ENCODE results near the gene TAB2.

The TAB2 gene

DNA sequence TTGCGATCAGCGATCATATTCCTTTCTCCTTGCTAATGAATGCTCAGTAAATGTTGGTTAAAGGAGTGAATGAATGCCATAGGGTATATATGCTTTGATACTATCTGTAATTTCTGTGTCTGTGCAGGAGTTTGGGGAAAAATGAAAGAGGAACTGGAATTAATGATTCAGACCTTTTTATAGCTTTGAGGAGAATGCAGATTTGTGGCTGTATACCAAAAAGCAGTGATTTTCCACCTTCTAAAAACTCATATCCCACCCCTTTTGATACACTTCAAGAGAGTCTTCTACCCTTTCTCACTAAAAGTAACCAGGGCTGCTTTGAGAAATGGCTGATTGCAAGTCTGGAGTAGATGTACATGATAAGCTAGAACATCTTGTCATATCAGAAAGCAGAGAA lies 56.0 kb downstream of the TAB2 start:
- no peak for DNase-seq

DNA sequence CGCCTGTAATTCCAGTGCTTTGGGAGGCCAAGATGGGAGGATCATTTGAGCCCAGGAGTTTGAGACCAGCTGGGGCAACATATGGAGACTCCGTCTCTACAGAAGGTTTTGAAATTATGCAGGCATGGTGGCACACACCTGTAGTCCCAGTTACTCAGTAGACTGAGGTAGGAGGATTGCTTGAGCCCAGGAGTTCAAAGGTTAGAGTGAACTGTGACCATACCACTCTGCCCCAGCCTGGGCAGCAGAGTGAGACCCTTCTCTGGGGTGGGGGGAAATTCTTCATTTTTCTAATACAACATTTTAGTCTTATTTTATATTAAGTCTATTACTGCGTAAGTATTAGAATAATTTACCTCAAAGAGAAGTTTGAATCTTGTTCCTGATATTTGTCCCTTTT lies 62.5 kb downstream of the TAB2 start:
- no peak for DNase-seq

DNA sequence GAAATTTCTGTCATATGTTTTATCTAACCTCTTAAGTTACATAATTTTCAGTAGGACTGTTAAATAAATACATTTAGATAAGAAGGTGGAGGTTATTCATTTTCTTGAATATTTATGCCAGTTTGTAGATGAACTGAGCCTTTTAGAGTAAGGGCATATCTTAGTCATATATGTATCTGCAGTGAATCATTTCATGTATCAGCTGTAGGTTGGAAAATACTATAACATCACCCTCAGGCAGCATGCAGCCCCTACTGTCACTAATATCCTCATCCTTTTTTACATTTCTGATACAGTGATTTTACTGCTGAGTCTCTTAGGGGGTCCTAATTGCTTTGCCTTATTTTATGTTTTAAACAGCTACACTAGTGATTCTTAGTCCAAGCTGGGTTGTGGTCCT lies 63.0 kb downstream of the TAB2 start:
- DNase-seq: no peak

DNA sequence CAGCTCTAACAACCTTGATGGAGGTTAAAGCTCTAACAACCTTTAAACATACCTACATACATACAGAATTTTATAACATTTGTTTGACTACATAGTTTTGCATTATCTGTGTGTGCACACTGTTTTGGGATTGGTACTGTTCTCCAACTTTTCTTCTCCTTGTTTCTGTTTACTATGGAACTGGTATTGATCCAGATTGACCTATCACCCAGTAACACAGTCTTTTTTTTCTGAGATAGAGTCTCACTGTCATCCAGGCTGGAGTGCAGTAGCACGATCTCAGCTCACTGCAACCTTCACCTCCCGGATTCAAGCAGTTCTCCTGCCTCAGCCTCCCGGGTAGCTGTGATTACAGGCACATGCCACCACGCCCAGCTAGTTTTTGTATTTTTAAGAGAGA lies 65.9 kb downstream of the TAB2 start:
- DNase-seq: no peak

DNA sequence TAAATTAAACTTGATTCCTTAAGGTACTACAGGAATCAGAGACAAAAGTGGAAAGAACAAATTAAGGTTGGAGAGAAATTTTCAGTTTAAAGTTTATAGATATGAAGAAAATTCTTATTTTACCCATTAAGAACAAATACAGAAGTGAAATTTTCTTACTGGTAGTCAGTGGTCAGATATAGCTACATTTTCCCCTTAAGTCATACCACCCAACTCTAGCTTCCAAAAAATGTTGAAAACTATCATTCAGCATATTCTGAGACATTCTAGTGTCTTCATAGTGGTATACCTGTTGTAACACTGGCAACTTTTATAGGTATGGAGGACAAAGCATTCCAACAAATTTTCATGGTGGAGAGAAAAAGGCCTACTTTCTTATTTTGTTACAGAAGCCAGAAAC lies 67.0 kb downstream of the TAB2 start:
- DNase-seq: no peak

DNA sequence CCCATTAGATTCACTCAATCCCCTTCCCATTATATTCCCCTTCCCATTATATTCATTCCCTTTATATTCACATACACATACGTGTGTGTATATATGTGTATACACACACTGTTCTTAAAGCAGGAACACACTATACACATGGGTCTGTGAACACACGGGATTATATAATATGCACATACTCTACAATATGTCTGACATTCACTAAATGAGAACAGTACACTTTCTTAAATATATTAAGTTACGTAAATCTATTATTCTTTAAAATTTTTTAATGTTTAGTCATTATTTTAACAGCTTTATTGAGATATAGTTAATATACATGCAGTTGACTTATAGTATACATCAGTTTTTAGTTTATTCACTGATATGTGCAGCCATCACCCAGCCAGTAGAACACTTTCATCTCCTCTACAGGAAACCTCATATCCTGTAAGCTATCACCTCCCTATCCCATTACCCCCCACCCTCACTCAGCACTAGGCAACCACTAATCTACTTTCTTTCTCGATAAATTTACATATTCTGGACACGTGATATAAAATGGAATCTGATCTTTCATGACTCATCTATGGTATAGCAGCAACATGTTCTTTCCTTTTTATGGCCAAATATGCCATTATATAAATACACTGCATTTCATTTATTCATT lies 68.6 kb downstream of the TAB2 start:
- no peak for DNase-seq

DNA sequence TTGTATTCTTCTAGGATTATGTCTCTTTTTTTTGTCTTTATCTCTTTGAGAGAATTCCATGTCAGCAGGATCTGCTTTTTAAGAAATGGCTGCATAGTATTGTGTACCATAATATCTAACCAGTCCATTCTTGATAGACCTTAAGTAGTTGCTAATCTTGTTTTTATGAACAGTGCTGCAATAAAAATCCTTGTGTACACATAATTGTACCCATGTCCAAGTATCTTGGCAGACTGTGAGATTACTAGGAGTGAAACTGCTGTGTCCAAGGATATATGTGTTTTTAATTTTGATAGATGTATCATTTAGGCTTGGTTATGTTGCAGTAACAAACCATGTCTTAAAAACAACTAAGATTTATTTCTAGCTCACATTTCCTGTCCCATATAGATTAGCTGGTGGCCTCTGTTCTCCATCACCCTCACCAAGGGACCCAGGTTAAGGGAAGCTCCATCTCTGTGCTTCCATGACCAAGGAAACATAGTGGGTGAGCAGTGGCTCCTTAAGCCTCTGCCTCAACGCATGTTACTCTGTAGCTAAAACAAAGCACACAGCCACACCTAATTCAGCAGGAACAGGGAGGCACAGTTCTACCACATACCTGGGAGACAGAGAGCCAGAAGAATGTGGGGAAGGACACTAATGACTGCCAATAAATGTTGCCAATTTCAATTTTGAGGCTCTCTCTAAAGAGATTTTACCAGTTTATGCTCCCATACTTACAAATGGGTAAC lies 70.4 kb downstream of the TAB2 start:
- DNase-seq: no peak

DNA sequence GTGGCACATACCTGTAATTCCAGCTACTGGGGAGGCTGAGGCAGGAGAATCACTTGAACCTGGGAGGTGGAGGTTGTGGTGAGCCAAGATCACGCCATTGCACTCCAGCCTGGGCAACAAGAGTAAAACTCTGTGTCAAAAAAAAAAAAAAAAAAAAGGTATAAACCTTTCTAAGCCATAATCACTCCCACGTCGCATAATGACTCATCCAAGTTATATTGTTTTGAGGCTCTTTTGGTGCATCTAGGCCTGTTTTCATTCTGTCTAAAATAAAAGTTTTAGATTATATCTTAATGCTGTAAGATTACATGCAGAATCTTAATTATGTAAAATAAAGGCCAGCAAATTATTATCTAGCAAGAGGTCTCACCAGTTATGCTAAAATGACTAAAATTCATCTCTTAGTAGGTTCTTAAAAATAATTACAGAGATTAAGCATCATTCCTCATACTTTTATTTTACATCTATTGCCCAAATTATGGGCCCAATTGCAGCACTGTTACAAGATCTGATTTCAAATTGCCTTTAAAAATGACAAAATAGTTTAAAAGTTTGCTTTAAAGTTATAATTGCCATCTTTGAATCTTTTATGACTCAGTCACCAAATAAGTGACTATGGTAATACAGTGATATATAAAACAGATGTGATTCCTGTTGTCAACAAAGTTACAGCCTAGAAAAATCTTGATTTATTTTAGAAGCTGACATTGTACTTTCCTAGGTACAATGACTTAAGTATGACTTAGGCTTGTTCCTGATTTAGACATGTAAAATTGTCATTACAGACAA lies 72.2 kb downstream of the TAB2 start:
- no peak for DNase-seq

DNA sequence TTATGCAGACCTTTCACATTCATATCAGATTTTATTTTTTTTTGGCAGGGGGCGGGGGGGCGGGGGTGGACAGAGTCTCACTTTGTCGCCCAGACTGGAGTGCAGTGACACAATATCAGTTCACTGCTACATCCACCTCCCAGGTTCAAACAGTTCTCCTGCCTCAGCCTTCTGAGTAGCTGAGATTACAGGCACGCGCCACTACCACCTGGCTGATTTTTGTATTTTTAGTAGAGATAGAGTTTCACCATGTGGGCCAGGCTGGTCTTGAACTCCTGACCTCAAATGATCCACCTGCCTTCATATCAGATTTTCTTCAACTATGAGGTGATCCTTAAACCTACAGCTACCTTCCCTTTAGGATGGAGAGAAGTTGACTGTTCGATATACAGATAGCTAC lies 74.6 kb downstream of the TAB2 start:
- DNase-seq: no peak

DNA sequence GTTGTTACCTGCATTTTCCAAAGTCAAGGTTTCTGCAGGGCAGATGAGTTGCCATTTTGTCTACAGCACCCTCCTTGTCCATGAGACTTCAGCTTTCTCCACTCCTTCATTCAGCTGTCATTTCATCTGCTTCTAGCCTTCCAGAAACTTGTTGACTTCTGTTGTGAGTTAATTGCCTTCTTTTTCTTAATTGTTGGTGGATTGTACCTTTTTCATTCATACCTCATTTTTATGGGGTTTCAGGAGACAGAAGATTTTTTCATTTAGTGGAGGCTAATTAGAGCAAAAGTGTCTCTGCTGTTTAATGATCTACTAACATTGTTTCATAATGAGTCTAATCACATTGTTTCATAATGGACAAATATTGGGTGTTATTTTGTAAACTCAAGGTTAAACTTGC lies 75.0 kb downstream of the TAB2 start:
- no peak for DNase-seq

DNA sequence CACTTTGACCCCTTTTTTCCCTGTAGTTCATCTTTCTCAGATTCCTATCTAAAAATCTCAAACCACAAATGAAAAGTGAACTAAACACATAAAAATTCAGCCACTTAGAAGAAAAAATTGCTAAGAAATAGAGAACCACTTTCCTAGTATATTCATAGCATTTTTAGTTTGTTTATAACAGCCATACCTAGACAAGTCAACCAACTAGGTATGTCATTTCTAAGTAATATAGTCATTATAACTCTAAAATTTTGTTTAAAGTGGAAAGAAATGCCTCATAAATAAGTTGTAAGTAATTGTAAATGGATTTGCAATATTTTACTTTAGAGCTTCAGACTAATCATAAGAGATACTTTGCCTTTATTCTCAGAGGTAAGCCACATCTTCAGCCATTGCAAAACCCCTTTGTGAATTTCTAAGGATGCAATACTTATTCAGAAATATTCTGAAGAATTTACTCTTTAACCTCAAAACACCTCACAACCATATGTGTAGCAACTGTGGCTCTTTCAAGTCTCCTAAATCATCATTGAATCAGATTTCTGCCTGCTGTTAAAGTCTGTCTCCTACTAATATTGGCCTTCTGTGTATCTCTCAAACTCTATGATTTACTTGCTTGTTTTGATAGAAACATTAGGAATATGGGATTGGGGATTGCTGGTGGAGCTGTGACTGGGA lies 75.6 kb downstream of the TAB2 start:
- DNase-seq: no peak

DNA sequence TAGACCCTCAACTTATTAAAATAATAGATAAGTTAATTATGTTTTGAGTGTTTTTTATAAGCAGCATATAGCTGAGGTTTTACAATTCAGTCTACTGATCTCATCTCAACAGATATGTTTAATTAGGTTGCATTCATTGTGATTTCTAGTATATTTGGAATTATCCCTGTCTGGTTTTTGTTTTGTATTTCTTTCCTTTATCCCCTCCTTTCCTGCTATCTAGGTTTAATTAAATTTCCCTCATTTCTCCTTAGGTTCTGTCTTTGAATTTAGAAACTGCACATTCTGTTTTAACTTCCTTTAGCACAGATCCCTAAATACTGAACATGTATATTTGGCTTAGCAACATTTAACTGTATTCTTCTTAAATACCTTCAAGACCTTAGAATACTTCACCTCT lies 77.7 kb downstream of the TAB2 start:
- DNase-seq: no peak

DNA sequence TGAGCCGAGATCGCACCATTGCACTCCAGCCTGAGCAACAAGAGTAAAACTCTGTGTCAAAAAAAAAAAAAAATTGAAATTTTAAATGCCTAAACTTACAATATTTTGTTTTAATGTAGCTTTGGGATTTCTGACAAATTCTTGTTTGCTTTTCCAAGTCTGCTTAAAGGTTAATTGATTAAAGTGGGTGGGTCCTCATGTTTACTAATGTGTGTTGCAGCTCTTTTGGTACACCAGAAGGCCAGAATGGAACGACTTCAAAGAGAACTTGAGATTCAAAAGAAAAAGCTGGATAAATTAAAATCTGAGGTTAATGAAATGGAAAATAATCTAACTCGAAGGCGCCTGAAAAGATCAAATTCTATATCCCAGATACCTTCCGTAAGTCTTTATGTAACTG lies 79.9 kb downstream of the TAB2 start:
- DNase-seq: no peak

DNA sequence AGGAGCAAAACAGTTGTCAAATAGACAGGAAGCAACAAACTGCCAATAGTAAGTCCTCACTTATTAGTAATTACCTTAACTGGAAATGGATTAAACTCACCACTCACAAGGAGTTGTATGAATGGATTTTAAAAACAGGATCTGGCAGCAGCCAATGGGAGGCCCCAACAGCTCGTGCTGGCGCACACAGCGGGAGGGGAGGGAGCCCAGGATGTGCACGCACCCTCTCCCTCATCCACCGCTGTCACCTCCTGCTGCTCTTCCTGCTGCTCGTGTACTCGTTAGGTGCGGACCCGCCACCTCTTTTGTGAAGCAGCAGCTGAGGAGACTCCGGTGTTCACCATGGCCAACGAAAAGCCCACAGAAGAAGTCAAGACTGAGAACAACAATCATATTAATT lies 82.5 kb downstream of the TAB2 start, which contains the start of gene SUMO4:
Gene SUMO4 (plus strand): TSS at position 213 of the 400 bp plus-strand sequence. CDS start 130 bp downstream, at position 343.
- DNase-seq: no peak

DNA sequence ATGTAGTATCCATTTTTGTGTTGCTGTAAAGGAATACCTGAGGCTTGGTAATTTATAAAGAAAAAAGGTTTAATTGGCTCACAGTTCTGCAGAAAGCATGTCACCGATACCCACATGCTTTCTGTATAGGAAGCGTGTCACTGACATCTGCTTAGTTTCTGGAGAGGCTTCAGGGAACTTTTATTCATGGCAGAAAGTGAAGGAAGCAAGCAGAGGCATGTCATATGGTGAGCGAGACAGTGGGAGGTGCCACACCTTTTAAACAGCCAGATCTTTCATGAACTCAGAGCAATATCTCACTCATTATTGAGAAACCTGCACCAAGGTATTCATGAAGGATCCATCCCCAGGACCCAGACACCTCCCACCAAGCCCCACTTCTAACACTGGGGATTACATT lies 86.0 kb downstream of the TAB2 start:
- no peak for DNase-seq

DNA sequence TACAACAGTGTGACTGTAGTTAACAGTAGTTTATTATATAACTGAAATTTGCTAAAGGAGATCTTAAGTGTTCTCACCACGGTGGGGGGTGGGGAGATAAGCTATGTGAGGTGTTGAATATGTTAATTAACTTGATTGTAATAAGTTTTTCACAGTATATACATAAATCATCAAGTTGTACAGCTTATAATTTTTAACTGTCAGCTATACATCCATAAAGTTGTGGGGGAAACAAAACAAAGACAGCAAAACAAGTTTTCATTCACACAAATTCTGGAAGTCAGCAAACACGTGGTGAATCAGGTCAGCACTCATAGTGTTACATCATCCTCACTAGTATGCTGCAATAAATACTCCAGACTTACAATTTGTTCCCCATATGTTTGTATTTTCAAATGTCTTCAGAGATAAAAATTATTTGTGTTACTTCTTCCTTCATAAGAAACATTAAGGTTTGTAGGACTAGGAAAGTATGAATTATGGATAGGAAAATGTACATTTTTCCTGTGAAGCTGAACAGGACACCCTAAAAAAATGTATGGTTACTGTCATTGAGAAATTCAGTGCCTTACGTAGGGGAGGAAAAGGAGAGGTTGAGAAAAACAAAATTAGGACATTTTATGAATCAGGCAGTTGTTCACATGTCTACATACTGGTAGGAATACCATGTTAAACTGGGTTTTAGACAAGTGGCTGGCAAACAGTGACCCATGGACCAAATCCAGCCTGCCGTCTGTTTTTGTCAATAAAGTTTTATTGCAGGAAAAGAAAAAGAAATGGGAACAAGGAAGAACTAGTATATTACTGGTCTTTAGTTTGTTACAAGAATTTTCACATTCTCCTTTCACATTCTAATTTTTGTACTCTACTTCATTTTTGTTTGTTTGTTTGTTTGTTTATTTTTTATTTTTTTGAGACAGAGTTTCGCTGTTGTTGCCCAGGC lies 88.6 kb downstream of the TAB2 start:
- no peak for DNase-seq

DNA sequence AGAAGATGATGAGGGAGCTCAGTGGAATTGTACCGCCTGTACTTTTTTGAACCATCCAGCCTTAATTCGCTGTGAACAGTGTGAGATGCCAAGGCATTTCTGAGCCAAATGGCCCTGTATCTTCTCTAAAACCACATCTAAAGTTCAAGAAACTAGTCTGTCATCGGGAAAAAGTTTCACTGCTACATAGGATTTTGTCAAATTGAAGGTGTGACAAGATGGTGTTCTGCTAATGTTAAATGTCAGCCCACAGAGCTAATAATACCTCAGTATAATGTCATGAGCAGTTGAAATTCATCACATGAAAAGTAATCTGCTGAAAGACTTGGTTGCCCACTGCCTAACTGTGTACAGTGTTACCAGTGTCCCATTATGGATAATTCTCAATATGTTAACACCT lies 92.1 kb downstream of the TAB2 start:
- no peak for DNase-seq

DNA sequence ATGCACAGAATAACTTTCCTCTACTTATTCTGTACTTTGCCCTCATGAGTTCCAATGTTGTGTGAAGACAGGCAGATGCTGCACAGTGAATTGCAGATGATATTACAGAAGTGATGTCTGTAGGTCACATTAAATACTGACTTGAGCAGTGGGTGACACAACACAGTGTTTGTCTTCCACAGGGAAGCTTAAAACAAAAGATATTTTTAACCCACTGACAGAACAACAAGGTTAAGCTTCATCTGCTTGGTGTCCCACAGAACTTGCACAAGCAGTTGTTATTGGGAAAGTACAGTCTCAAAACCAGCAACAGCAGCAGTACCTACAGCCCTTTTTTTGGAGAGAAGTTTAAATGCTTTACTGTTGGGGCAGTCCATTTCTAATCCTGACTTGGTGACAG lies 93.0 kb downstream of the TAB2 start:
- no peak for DNase-seq

DNA sequence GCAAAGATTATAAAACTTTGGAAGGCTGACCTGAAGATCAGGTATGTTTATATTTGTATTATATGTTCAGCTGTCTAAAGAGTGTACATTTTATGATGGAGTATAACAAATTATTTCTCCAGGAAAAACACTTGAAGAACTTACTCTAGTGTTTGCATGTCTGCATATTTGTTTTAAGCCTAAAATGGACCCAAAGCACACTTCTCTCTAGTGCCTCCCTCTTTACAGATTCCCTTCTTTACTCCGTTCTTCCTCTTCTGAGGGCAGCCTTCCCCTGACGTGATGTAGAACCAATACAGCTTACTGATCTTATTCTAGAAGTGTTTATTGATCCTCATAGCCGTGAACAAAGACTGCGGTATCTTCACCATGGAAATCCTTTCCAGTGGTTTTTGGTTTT lies 96.5 kb downstream of the TAB2 start:
- no peak for DNase-seq

DNA sequence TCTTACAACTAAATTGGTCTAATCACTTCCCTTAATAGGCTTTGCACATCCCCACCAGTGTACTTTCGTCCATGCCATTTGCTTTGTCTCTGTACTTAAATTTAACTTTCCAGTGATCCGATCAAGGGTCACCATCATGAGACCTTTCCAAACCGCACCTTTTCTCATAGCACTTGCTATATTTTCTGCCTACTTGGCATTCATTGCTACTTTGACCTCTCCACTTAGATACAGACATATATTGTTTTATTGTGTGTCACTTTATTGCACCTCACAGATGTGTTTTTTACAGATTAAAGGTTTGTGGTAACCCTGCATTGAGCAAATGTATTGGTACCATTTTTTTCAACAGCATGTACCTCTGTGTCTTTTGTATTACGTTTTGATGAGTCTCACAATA lies 97.3 kb downstream of the TAB2 start:
- no peak for DNase-seq

DNA sequence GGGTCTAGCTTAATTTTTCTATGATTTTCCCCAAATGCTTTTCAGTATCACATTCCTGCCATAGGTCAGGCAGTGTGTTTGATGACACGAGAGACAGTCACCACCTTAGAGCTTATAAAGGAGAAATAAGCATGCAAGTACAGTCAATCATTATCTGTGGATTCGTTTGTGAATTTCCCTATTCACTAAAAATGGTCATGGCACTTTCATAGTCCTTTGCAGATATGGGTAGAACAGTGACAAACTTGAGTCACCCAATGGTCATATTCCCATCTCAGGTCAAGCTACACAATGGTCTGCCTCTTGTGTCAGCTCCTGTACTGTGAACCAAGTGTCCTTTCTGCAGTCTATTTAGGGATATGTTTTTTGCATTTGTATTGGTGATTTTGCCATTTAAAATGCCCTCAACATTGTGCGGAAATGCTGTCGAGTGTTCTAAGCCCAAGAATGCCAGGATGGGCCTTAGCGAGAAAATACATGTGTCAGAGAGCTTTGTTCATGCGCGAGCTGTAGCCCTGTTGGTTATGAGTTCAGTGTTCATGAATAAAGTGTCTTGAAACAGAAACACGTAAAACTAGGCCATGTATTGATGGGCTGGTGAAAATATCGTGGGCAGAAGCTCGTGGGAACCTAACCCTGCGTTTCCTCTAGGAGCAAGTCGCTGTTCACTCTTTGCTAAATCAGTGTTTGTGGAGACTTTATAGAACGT lies 102.3 kb downstream of the TAB2 start:
- no peak for DNase-seq

DNA sequence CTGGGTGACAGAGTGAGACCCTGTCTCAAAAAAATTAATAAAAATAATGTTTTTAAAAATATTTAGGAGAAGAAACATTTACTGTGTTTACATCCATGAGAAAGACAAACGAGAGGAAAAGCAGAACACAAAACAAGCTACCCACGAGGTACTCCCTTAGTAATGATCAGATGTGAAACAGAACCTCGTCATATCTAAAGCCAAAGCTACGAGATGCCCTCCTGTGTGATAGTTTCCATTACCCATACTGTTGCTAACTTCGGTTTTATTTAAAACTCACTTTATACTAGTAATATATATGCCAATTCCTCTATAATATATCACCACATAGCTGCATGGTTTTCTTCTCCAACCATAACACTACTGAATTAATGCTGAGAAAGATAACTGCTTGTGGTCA lies 103.6 kb downstream of the TAB2 start:
- no peak for DNase-seq
